ENCODE data around the gene POU2AF2. TPM values are rescaled to one million over a fixed set of nuclear protein-coding genes. Genes with fewer than 3 reads are reported as not detected.

Gene POU2AF2
- total RNA-seq (not detected), polyA plus RNA-seq (not detected)

- Histone ChIP-seq H3K27ac (ENCODE audit: low read depth in 1 of 2, low read length in 2 of 2) (no peak within 1 kb of the TSS), H3K4me1 (ENCODE audit: control insufficient read depth in 4 of 4, insufficient read depth in 4 of 4, low read length in 3 of 4) (no peaks in the 10 kb centered on the region), H3K36me3 (ENCODE audit: control insufficient read depth in 4 of 4, insufficient read depth in 3 of 4, low read depth in 1 of 4, low read length in 3 of 4) (no peaks in the 10 kb centered on the region), H3K27me3 (ENCODE audit: control insufficient read depth in 4 of 4, insufficient read depth in 4 of 4, low read length in 3 of 4) (peaks cover 0 to 9% (median 3%) of the 10 kb centered on the region in 4 donors), H3K9me3 (ENCODE audit: control insufficient read depth in 4 of 4, low read length in 3 of 4) (no peaks in the 10 kb centered on the region), H3K4me3 (ENCODE audit: low read depth in 1 of 3, low read length in 3 of 3) (no peak within 1 kb of the TSS), H3K9ac (ENCODE audit: low read depth in 1 of 2, low read length in 2 of 2) (no peak within 1 kb of the TSS)
- TF ChIP-seq REST (IDR thresholded peaks at IDR 0.05) = no peak
- TF ChIP-seq YY1 (IDR thresholded peaks at IDR 0.05) = no peak
- TF ChIP-seq, protein P1, sequence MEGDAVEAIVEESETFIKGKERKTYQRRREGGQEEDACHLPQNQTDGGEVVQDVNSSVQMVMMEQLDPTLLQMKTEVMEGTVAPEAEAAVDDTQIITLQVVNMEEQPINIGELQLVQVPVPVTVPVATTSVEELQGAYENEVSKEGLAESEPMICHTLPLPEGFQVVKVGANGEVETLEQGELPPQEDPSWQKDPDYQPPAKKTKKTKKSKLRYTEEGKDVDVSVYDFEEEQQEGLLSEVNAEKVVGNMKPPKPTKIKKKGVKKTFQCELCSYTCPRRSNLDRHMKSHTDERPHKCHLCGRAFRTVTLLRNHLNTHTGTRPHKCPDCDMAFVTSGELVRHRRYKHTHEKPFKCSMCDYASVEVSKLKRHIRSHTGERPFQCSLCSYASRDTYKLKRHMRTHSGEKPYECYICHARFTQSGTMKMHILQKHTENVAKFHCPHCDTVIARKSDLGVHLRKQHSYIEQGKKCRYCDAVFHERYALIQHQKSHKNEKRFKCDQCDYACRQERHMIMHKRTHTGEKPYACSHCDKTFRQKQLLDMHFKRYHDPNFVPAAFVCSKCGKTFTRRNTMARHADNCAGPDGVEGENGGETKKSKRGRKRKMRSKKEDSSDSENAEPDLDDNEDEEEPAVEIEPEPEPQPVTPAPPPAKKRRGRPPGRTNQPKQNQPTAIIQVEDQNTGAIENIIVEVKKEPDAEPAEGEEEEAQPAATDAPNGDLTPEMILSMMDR (IDR thresholded peaks at IDR 0.05; ENCODE audit: low read depth, low read length, missing input control) = no peak
- TF ChIP-seq RXRA (IDR thresholded peaks at IDR 0.05) = no peak
- 73% methylated on average over 1 of the region's 1 CpG for WGBS
- DNase-seq (ENCODE audit: low spot score) = no peak
These were observed at the start of gene POU2AF2 for GRCh38 chr11:111245425-111245824. Gene POU2AF2 (plus strand): TSS chr11:111245725. CDS start chr11:111245854, 129 bp downstream.

DNA sequence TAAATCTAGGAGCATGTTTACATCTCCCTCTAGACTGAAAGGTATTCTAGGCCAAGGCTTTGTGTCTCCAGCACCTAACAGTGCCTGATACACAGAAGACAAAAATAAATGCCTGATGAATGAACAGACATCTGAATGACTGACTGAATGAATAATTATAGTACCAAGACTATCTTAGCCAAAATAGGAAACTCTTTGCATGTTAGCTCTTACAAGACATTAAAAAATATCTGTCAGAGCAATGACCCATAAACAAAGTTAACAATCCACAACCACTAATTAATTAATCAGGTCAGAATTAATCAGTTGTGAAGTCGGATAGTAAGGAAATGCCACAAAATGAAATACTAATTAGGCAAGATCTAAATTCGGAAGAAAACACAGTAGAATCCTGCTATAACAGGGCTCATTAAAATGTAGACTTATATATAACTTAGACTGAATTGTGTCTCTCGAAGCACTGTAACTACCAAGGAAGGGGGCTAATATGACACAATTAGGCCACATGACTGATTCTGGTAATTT lies 45.5 kb upstream of the POU2AF2 start:
- DNase-seq (ENCODE audit: low spot score) = no peak
- 60% methylated on average over 3 of the region's 3 CpGs for WGBS
- no peaks in the 10 kb centered on the region for H3K27me3 ChIP-seq (ENCODE audit: control insufficient read depth in 4 of 4, insufficient read depth in 4 of 4, low read length in 3 of 4)

More for the DNA sequence above, 45.5 kb upstream of the POU2AF2 start:
- H3K9me3 ChIP-seq (ENCODE audit: control insufficient read depth in 4 of 4, low read length in 3 of 4) = no peaks in the 10 kb centered on the region
- no peak overlapping the region for H3K27ac ChIP-seq (ENCODE audit: low read depth in 1 of 2, low read length in 2 of 2)
- no peak overlapping the region for H3K9ac ChIP-seq (ENCODE audit: low read depth in 1 of 2, low read length in 2 of 2)
- no peak overlapping the region for H3K4me3 ChIP-seq (ENCODE audit: low read depth in 1 of 3, low read length in 3 of 3)
- H3K4me1 ChIP-seq (ENCODE audit: control insufficient read depth in 4 of 4, insufficient read depth in 4 of 4, low read length in 3 of 4) = no peaks in the 10 kb centered on the region
- TF ChIP-seq EGR1 (IDR thresholded peaks at IDR 0.05; ENCODE audit: low read depth in 2 of 2) (no peak), REST (IDR thresholded peaks at IDR 0.05) (no peak), NR2F2 (IDR thresholded peaks at IDR 0.05) (no peak), ATF3 (IDR thresholded peaks at IDR 0.05) (no peak), FOXA1 (IDR thresholded peaks at IDR 0.05) (no peak), RXRA (IDR thresholded peaks at IDR 0.05) (no peak), HNF4G (IDR thresholded peaks at IDR 0.05) (no peak), ZBTB33 (IDR thresholded peaks at IDR 0.05) (no peak), TAF1 (conservative IDR thresholded peaks at IDR 0.05) (no peak), RAD21 (IDR thresholded peaks at IDR 0.05) (no peak), MAX (IDR thresholded peaks at IDR 0.05) (no peak), SP1 (IDR thresholded peaks at IDR 0.05) (no peak), FOXA2 (IDR thresholded peaks at IDR 0.05) (no peak), JUND (IDR thresholded peaks at IDR 0.05) (no peak), YY1 (IDR thresholded peaks at IDR 0.05) (no peak)
- TF ChIP-seq, protein P1 (IDR thresholded peaks at IDR 0.05; ENCODE audit: low read depth, low read length, missing input control) = no peak
- H3K36me3 ChIP-seq (ENCODE audit: control insufficient read depth in 4 of 4, insufficient read depth in 3 of 4, low read depth in 1 of 4, low read length in 3 of 4) = no peaks in the 10 kb centered on the region
